Cardiac septum (tissue), 1 donor: ENCODE results near the gene LRRC70. TPM values are rescaled to one million over a fixed set of nuclear protein-coding genes. Genes with fewer than 3 reads are reported as not detected.
"Not testable (repeated sequence)": the region's sequence is repeated elsewhere in the genome, so short reads cannot be mapped to it uniquely, and the experiment has no call there.

Experiments
- DNase-seq: peaks from one replicate; pipeline ENCODE4 v3.0.0-alpha.2; 2020; ENCODE audit warnings: low spot score
- intact Hi-C: fragments of 100-400 bp; cut with DNase I; formaldehyde crosslinking; loops from one replicate; pipeline ENCODE4 v1.14.0; 2022
- long read RNA-seq: library from polyadenylated mRNA; unstranded; transcript quantifications from one replicate; pipeline ENCODE4 v2.0.0, GENCODE V29; 2021
- total RNA-seq: library from RNA; stranded (reverse); fragmentation: NEBNext Ultra II Directional; extraction: Animal tissue kit (Norgen Biotek cat#: 25700); gene quantifications from one replicate; pipeline ENCODE4 v1.2.1, GENCODE V29; 2021
- donor health status: DM: no; HTN: no; CAD: no.

The LRRC70 gene
- 2.2 TPM for total RNA-seq
- long read RNA-seq, partial matches to known transcripts = 0 of 3 reads
- long read RNA-seq, other reads (novel, unspliced or antisense) = 0 of 3 reads

- intact Hi-C loops = no loop called here
Observed at GRCh38 chr5:62578540-62578939, at the start of gene LRRC70. LRRC70 (plus strand) TSS chr5:62578819; CDS start chr5:62579439, 620 bp downstream.

GRCh38 chr5:62533597-62533996 lies 45.0 kb upstream of the LRRC70 start:
- intact Hi-C loops = no loop called here

More at GRCh38 chr5:62578540-62578939, at the start of gene LRRC70:
- DNase-seq = no peak

GRCh38 chr5:62534461-62535236 lies 44.0 kb upstream of the LRRC70 start:
- intact Hi-C loops = no loop called here
- no peak for DNase-seq

More at GRCh38 chr5:62533597-62533996, 45.0 kb upstream of the LRRC70 start:
- DNase-seq = no peak

GRCh38 chr5:62536232-62536631 lies 42.4 kb upstream of the LRRC70 start:
- DNase-seq = no peak
- intact Hi-C loops = no loop called here

- DNase-seq = no peak
- intact Hi-C loops = no loop called here
Observed at GRCh38 chr5:62536783-62537182, 41.8 kb upstream of the LRRC70 start.

- intact Hi-C loops = no loop called here
- DNase-seq = no peak
Observed at GRCh38 chr5:62538017-62538942, 40.3 kb upstream of the LRRC70 start.

GRCh38 chr5:62542720-62543119 lies 35.9 kb upstream of the LRRC70 start:
- intact Hi-C loops = no loop called here
- no peak for DNase-seq

GRCh38 chr5:62547945-62548630 lies 30.5 kb upstream of the LRRC70 start:
- DNase-seq = no peak
- intact Hi-C loops = no loop called here

GRCh38 chr5:62550103-62550502 lies 28.5 kb upstream of the LRRC70 start:
- no peak for DNase-seq
- intact Hi-C loops = no loop called here

GRCh38 chr5:62555930-62556329 lies 22.7 kb upstream of the LRRC70 start:
- no peak for DNase-seq
- intact Hi-C loops = no loop called here

GRCh38 chr5:62558941-62559340 lies 19.7 kb upstream of the LRRC70 start:
- intact Hi-C loops = no loop called here
- DNase-seq = no peak

- intact Hi-C loops = no loop called here
- DNase-seq = no peak
Observed at GRCh38 chr5:62560786-62561185, 17.8 kb upstream of the LRRC70 start.

- DNase-seq = no peak
- intact Hi-C loops = no loop called here
Observed at GRCh38 chr5:62561896-62562295, 16.7 kb upstream of the LRRC70 start.

GRCh38 chr5:62562867-62563266 lies 15.8 kb upstream of the LRRC70 start:
- intact Hi-C loops = no loop called here
- DNase-seq = no peak

GRCh38 chr5:62564101-62564500 lies 14.5 kb upstream of the LRRC70 start:
- intact Hi-C loops = no loop called here
- no peak for DNase-seq

- DNase-seq, intact Hi-C loops: not testable (repeated sequence)
Observed at GRCh38 chr5:62565740-62566139, 12.9 kb upstream of the LRRC70 start.

- no peak for DNase-seq
- intact Hi-C loops = no loop called here
Observed at GRCh38 chr5:62568143-62568542, 10.5 kb upstream of the LRRC70 start.

GRCh38 chr5:62568800-62569432 lies 9.7 kb upstream of the LRRC70 start:
- no peak for DNase-seq
- intact Hi-C loops = no loop called here

GRCh38 chr5:62569470-62569869 lies 9.1 kb upstream of the LRRC70 start:
- intact Hi-C loops = no loop called here

More at GRCh38 chr5:62569470-62569869, 9.1 kb upstream of the LRRC70 start:
- no peak for DNase-seq
